Measurements from ENCODE around the gene UGGT1. TPM values are rescaled to one million over a fixed set of nuclear protein-coding genes. Genes with fewer than 3 reads are reported as not detected.

Gene UGGT1
- polyA plus RNA-seq (2013, experiment 1 of 2) = 30.0 TPM
- 29.5 TPM for polyA plus RNA-seq (2013, experiment 2 of 2)

- H3K56ac ChIP-seq (ENCODE audit: low read length) = peak within 1 kb of the TSS; percentile 98
- H3K36me3 ChIP-seq (ENCODE audit: control insufficient read depth, insufficient read depth, low read length) = no peaks in the 10 kb centered on the region
- DNase-seq = peak; percentile 99
- no peak within 1 kb of the TSS for H4K5ac ChIP-seq (ENCODE audit: low read length)
- H3K4me1 ChIP-seq (ENCODE audit: control insufficient read depth, low read depth, low read length) = no peaks in the 10 kb centered on the region
- H3K27ac ChIP-seq (ENCODE audit: low read depth, low read length) = peak within 1 kb of the TSS; percentile 2
- peaks cover 35% of the 10 kb centered on the region for H3K79me2 ChIP-seq (ENCODE audit: control insufficient read depth, insufficient read depth, low read length)
- H2BK15ac ChIP-seq (replicated peaks; ENCODE audit: low read depth) = no peak within 1 kb of the TSS
- H3K9ac ChIP-seq (ENCODE audit: low read length) = peak within 1 kb of the TSS; percentile 90
- peaks cover 9% of the 10 kb centered on the region for H3K79me1 ChIP-seq (ENCODE audit: low read length)
- no peak within 1 kb of the TSS for H3K18ac ChIP-seq (ENCODE audit: low read length)
- no peaks in the 10 kb centered on the region for H3K27me3 ChIP-seq (ENCODE audit: insufficient read depth, low read length, poor library complexity)
- H3K4me3 ChIP-seq (ENCODE audit: low read length) = peak within 1 kb of the TSS; percentile 96
- H3K4me2 ChIP-seq (ENCODE audit: low read length) = peak within 1 kb of the TSS; percentile 81
- H2BK120ac ChIP-seq (ENCODE audit: low read depth, low read length) = no peak within 1 kb of the TSS
- H4K8ac ChIP-seq (ENCODE audit: low read depth, low read length) = no peak within 1 kb of the TSS
- peak within 1 kb of the TSS; percentile 80 for H3K23ac ChIP-seq (ENCODE audit: low read length)
- no peak within 1 kb of the TSS for H2AK5ac ChIP-seq (ENCODE audit: low read length)
- H3K4ac ChIP-seq (ENCODE audit: low read depth, low read length) = peak within 1 kb of the TSS; percentile 39
- no CpG with 5 or more reads among the region's 59 CpGs for WGBS (ENCODE audit: extremely low coverage, insufficient coverage, low lambda C conversion rate)
- H2BK5ac ChIP-seq (ENCODE audit: low read length) = peak within 1 kb of the TSS; percentile 70
Measured at GRCh38 chr2:128090945-128091725, at the start of gene UGGT1. Gene UGGT1 (plus strand): TSS chr2:128091200. CDS start chr2:128091358, 158 bp downstream.

GRCh38 chr2:128041561-128041960 is 49.4 kb upstream of the UGGT1 start:
- Histone ChIP-seq H3K4me1 (ENCODE audit: control insufficient read depth, low read depth, low read length) (no peaks in the 10 kb centered on the region), H2BK120ac (ENCODE audit: low read depth, low read length) (no peak overlapping the region), H3K18ac (ENCODE audit: low read length) (no peak overlapping the region), H4K5ac (ENCODE audit: low read length) (no peak overlapping the region), H3K56ac (ENCODE audit: low read length) (no peak overlapping the region), H3K23ac (ENCODE audit: low read length) (no peak overlapping the region), H3K79me1 (ENCODE audit: low read length) (no peaks in the 10 kb centered on the region), H2AK5ac (ENCODE audit: low read length) (no peak overlapping the region), H3K36me3 (ENCODE audit: control insufficient read depth, insufficient read depth, low read length) (no peaks in the 10 kb centered on the region), H3K79me2 (ENCODE audit: control insufficient read depth, insufficient read depth, low read length) (no peaks in the 10 kb centered on the region), H2BK15ac (replicated peaks; ENCODE audit: low read depth) (no peak overlapping the region), H3K4me2 (ENCODE audit: low read length) (no peak overlapping the region), H3K9ac (ENCODE audit: low read length) (no peak overlapping the region), H3K27ac (ENCODE audit: low read depth, low read length) (no peak overlapping the region), H3K27me3 (ENCODE audit: insufficient read depth, low read length, poor library complexity) (no peaks in the 10 kb centered on the region), H2BK5ac (ENCODE audit: low read length) (no peak overlapping the region), H4K8ac (ENCODE audit: low read depth, low read length) (no peak overlapping the region), H3K4ac (ENCODE audit: low read depth, low read length) (no peak overlapping the region), H3K4me3 (ENCODE audit: low read length) (no peak overlapping the region)
- no CpG with 5 or more reads among the region's 3 CpGs for WGBS (ENCODE audit: extremely low coverage, insufficient coverage, low lambda C conversion rate)
- no peak for DNase-seq

GRCh38 chr2:128043041-128043440 is 48.0 kb upstream of the UGGT1 start:
- Histone ChIP-seq H2BK5ac (ENCODE audit: low read length) (no peak overlapping the region), H3K79me2 (ENCODE audit: control insufficient read depth, insufficient read depth, low read length) (no peaks in the 10 kb centered on the region), H4K5ac (ENCODE audit: low read length) (no peak overlapping the region), H3K27me3 (ENCODE audit: insufficient read depth, low read length, poor library complexity) (no peaks in the 10 kb centered on the region), H3K4ac (ENCODE audit: low read depth, low read length) (no peak overlapping the region), H3K27ac (ENCODE audit: low read depth, low read length) (no peak overlapping the region), H3K4me1 (ENCODE audit: control insufficient read depth, low read depth, low read length) (no peaks in the 10 kb centered on the region), H3K18ac (ENCODE audit: low read length) (no peak overlapping the region), H3K23ac (ENCODE audit: low read length) (no peak overlapping the region), H3K4me3 (ENCODE audit: low read length) (no peak overlapping the region), H3K4me2 (ENCODE audit: low read length) (no peak overlapping the region), H3K56ac (ENCODE audit: low read length) (no peak overlapping the region), H2AK5ac (ENCODE audit: low read length) (no peak overlapping the region), H2BK120ac (ENCODE audit: low read depth, low read length) (no peak overlapping the region), H3K79me1 (ENCODE audit: low read length) (no peaks in the 10 kb centered on the region), H4K8ac (ENCODE audit: low read depth, low read length) (no peak overlapping the region), H2BK15ac (replicated peaks; ENCODE audit: low read depth) (no peak overlapping the region), H3K9ac (ENCODE audit: low read length) (no peak overlapping the region), H3K36me3 (ENCODE audit: control insufficient read depth, insufficient read depth, low read length) (no peaks in the 10 kb centered on the region)
- WGBS (ENCODE audit: extremely low coverage, insufficient coverage, low lambda C conversion rate) = no CpG with 5 or more reads among the region's 3 CpGs
- no peak for DNase-seq

- Histone ChIP-seq H3K4me3 (ENCODE audit: low read length) (no peak overlapping the region), H3K36me3 (ENCODE audit: control insufficient read depth, insufficient read depth, low read length) (no peaks in the 10 kb centered on the region), H2BK15ac (replicated peaks; ENCODE audit: low read depth) (no peak overlapping the region), H3K79me2 (ENCODE audit: control insufficient read depth, insufficient read depth, low read length) (no peaks in the 10 kb centered on the region), H3K56ac (ENCODE audit: low read length) (no peak overlapping the region), H3K79me1 (ENCODE audit: low read length) (no peaks in the 10 kb centered on the region), H3K27ac (ENCODE audit: low read depth, low read length) (no peak overlapping the region), H2BK120ac (ENCODE audit: low read depth, low read length) (no peak overlapping the region), H4K8ac (ENCODE audit: low read depth, low read length) (no peak overlapping the region), H3K18ac (ENCODE audit: low read length) (no peak overlapping the region), H3K23ac (ENCODE audit: low read length) (no peak overlapping the region), H3K27me3 (ENCODE audit: insufficient read depth, low read length, poor library complexity) (no peaks in the 10 kb centered on the region), H3K4me1 (ENCODE audit: control insufficient read depth, low read depth, low read length) (no peaks in the 10 kb centered on the region), H3K9ac (ENCODE audit: low read length) (no peak overlapping the region), H3K4ac (ENCODE audit: low read depth, low read length) (no peak overlapping the region), H4K5ac (ENCODE audit: low read length) (no peak overlapping the region), H2BK5ac (ENCODE audit: low read length) (no peak overlapping the region), H3K4me2 (ENCODE audit: low read length) (no peak overlapping the region), H2AK5ac (ENCODE audit: low read length) (no peak overlapping the region)
- no CpG with 5 or more reads among the region's 12 CpGs for WGBS (ENCODE audit: extremely low coverage, insufficient coverage, low lambda C conversion rate)
- no peak for DNase-seq
Measured at GRCh38 chr2:128053331-128053730, 37.7 kb upstream of the UGGT1 start.

- no peak overlapping the region for H2BK5ac ChIP-seq (ENCODE audit: low read length)
- WGBS (ENCODE audit: extremely low coverage, insufficient coverage, low lambda C conversion rate) = no CpG with 5 or more reads among the region's 11 CpGs
- H3K79me1 ChIP-seq (ENCODE audit: low read length) = no peaks in the 10 kb centered on the region
- no peak overlapping the region for H3K4me3 ChIP-seq (ENCODE audit: low read length)
- no peaks in the 10 kb centered on the region for H3K27me3 ChIP-seq (ENCODE audit: insufficient read depth, low read length, poor library complexity)
- H3K4me2 ChIP-seq (ENCODE audit: low read length) = no peak overlapping the region
- H3K56ac ChIP-seq (ENCODE audit: low read length) = no peak overlapping the region
- H3K4ac ChIP-seq (ENCODE audit: low read depth, low read length) = no peak overlapping the region
- DNase-seq = no peak
- H3K9ac ChIP-seq (ENCODE audit: low read length) = no peak overlapping the region
- no peaks in the 10 kb centered on the region for H3K36me3 ChIP-seq (ENCODE audit: control insufficient read depth, insufficient read depth, low read length)
- H3K18ac ChIP-seq (ENCODE audit: low read length) = no peak overlapping the region
- H2AK5ac ChIP-seq (ENCODE audit: low read length) = no peak overlapping the region
- no peak overlapping the region for H2BK120ac ChIP-seq (ENCODE audit: low read depth, low read length)
- no peaks in the 10 kb centered on the region for H3K79me2 ChIP-seq (ENCODE audit: control insufficient read depth, insufficient read depth, low read length)
- no peak overlapping the region for H4K5ac ChIP-seq (ENCODE audit: low read length)
- H3K23ac ChIP-seq (ENCODE audit: low read length) = no peak overlapping the region
- H3K27ac ChIP-seq (ENCODE audit: low read depth, low read length) = no peak overlapping the region
- no peaks in the 10 kb centered on the region for H3K4me1 ChIP-seq (ENCODE audit: control insufficient read depth, low read depth, low read length)
- no peak overlapping the region for H2BK15ac ChIP-seq (replicated peaks; ENCODE audit: low read depth)
- no peak overlapping the region for H4K8ac ChIP-seq (ENCODE audit: low read depth, low read length)
Measured at GRCh38 chr2:128054104-128054885, 36.7 kb upstream of the UGGT1 start.
